Measurements from ENCODE around the gene SH3BP2. TPM values are rescaled to one million over a fixed set of nuclear protein-coding genes. Genes with fewer than 3 reads are reported as not detected.
"Not testable (repeated sequence)": the region's sequence is repeated elsewhere in the genome, so short reads cannot be mapped to it uniquely, and the experiment has no call there.

The SH3BP2 gene
- total RNA-seq, 2 experiments from 2014 or later: 88.2 to 93.0 TPM

GRCh38 chr4:2767046-2767704 is 25.7 kb upstream of the SH3BP2 start:
- no peak for DNase-seq
- Mint-ChIP-seq H3K4me1 (ENCODE audit: low read depth) (peaks cover 54% of the 10 kb centered on the region), H3K9me3 (ENCODE audit: insufficient read depth) (peaks cover 10% of the 10 kb centered on the region), H3K27me3 (ENCODE audit: low read depth) (no peaks in the 10 kb centered on the region), H3K27ac (no peak overlapping the region), H3K4me3 (no peak overlapping the region), H3K36me3 (ENCODE audit: low read depth) (no peaks in the 10 kb centered on the region)
- CTCF ChIA-PET: interaction anchor here (1.0 kb wide), 1 partner anchor 19 kb away, joined by 4 read pairs; no protein-coding TSS in a partner anchor
- POLR2A ChIA-PET: interaction anchor here (0.6 kb wide), 2 partner anchors 9 to 266 kb away, joined by 4 read pairs; no protein-coding TSS in a partner anchor
- no peak for ATAC-seq

- DNase-seq: no peak
- Mint-ChIP-seq H3K9me3 (ENCODE audit: insufficient read depth) (peaks cover 10% of the 10 kb centered on the region), H3K4me1 (ENCODE audit: low read depth) (peaks cover 52% of the 10 kb centered on the region), H3K36me3 (ENCODE audit: low read depth) (no peaks in the 10 kb centered on the region), H3K27me3 (ENCODE audit: low read depth) (no peaks in the 10 kb centered on the region), H3K4me3 (no peak overlapping the region), H3K27ac (no peak overlapping the region)
- POLR2A ChIA-PET: interaction anchor here (0.6 kb wide), 2 partner anchors 9 to 266 kb away, joined by 4 read pairs; no protein-coding TSS in a partner anchor
- CTCF ChIA-PET: interaction anchor here (1.0 kb wide), 1 partner anchor 18 kb away, joined by 4 read pairs; no protein-coding TSS in a partner anchor
- ATAC-seq: no peak
Measured at GRCh38 chr4:2767705-2768074, 25.2 kb upstream of the SH3BP2 start.

DNA sequence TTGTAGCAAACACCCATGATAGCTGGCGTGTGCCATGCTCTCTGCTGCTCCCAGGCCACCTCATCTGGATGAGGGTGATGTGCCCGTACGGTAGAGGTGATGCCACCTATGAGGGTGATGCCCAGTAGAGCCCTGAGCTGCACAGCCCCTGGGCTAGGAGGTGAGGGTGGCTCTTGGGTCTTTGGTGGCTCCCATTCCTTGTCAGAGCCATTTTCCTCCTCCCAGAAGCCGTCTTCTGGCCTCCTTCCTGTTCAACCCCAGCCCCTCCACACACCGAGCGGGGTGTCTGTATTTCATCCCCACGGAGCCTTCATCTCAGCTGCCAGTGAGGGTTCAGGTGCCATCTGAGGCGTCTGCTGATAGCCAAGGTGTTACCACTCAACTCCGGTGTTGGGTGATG is 24.8 kb upstream of the SH3BP2 start:
- POLR2A ChIA-PET: no interaction called here
- H3K27ac Mint-ChIP-seq: no peak overlapping the region

DNA sequence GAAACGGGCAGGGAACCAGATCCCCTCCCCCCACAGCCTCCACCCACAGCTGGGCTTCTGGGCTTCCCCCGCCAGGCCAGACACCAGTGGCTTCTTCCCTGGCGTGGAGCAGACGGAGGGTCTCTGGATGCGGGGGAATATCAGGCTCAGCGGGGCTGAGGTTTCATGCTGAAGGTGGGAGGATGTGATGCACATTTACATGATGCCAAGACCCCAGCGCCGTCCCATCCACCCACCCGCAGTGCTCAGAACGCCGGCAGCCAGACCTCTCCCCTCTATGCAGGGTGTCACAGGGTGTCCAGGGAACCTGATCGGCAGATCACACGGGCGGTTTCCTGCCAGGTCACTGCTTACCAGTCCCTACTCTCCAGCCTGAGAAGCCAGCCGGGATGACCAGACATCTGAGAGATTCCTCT is 24.0 kb upstream of the SH3BP2 start:
- no peak overlapping the region for H3K4me3 Mint-ChIP-seq
- H3K9me3 Mint-ChIP-seq (ENCODE audit: insufficient read depth): peaks cover 10% of the 10 kb centered on the region
- DNase-seq: no peak
- ATAC-seq: no peak
- no peaks in the 10 kb centered on the region for H3K27me3 Mint-ChIP-seq (ENCODE audit: low read depth)
- H3K4me1 Mint-ChIP-seq (ENCODE audit: low read depth): peaks cover 45% of the 10 kb centered on the region
- H3K36me3 Mint-ChIP-seq (ENCODE audit: low read depth): no peaks in the 10 kb centered on the region
- ChIA-PET CTCF (no interaction called here), POLR2A (interaction anchor here (0.7 kb wide), 1 partner anchor 167 kb away, joined by 3 read pairs; no protein-coding TSS in a partner anchor)
- H3K27ac Mint-ChIP-seq: no peak overlapping the region

More for the DNA sequence above, 24.8 kb upstream of the SH3BP2 start:
- Mint-ChIP-seq H3K36me3 (ENCODE audit: low read depth) (no peaks in the 10 kb centered on the region), H3K27me3 (ENCODE audit: low read depth) (no peaks in the 10 kb centered on the region), H3K4me3 (no peak overlapping the region), H3K9me3 (ENCODE audit: insufficient read depth) (peaks cover 10% of the 10 kb centered on the region), H3K4me1 (ENCODE audit: low read depth) (peaks cover 48% of the 10 kb centered on the region)
- DNase-seq (no peak), ATAC-seq (no peak)
- CTCF ChIA-PET: interaction anchor here (1.0 kb wide), 1 partner anchor 18 kb away, joined by 4 read pairs; no protein-coding TSS in a partner anchor

GRCh38 chr4:2771264-2771663 is 21.6 kb upstream of the SH3BP2 start:
- Mint-ChIP-seq H3K36me3 (ENCODE audit: low read depth) (no peaks in the 10 kb centered on the region), H3K4me1 (ENCODE audit: low read depth) (peaks cover 39% of the 10 kb centered on the region), H3K27me3 (ENCODE audit: low read depth) (no peaks in the 10 kb centered on the region), H3K27ac (peak overlapping the region; percentile 73), H3K4me3 (no peak overlapping the region), H3K9me3 (ENCODE audit: insufficient read depth) (peaks cover 10% of the 10 kb centered on the region)
- DNase-seq: no peak
- peak; percentile 52 for ATAC-seq
- ChIA-PET CTCF (interaction anchor here (0.6 to 1.9 kb wide), 7 partner anchors 9 to 191 kb away, joined by 3 to 12 read pairs (median 3); no protein-coding TSS in a partner anchor), POLR2A (interaction anchor here (1.2 kb wide), 1 partner anchor 303 kb away, joined by 4 read pairs; no protein-coding TSS in a partner anchor)

GRCh38 chr4:2780643-2781042 is 12.2 kb upstream of the SH3BP2 start:
- POLR2A ChIA-PET; H3K27me3 Mint-ChIP-seq (ENCODE audit: low read depth); ATAC-seq; H3K27ac Mint-ChIP-seq; DNase-seq; H3K36me3 Mint-ChIP-seq (ENCODE audit: low read depth); H3K4me1 Mint-ChIP-seq (ENCODE audit: low read depth); H3K9me3 Mint-ChIP-seq (ENCODE audit: insufficient read depth); H3K4me3 Mint-ChIP-seq: not testable (repeated sequence)
- CTCF ChIA-PET: interaction anchor here (1.3 to 1.6 kb wide), 2 partner anchors 9 to 17 kb away, joined by 4 to 5 read pairs; no protein-coding TSS in a partner anchor

- H3K9me3 Mint-ChIP-seq (ENCODE audit: insufficient read depth): no peaks in the 10 kb centered on the region
- H3K4me1 Mint-ChIP-seq (ENCODE audit: low read depth): peaks cover 16% of the 10 kb centered on the region
- ATAC-seq (no peak), DNase-seq (no peak)
- CTCF ChIA-PET: interaction anchor here (1.3 to 1.6 kb wide), 2 partner anchors 11 to 18 kb away, joined by 4 to 5 read pairs; no protein-coding TSS in a partner anchor
- POLR2A ChIA-PET: no interaction called here
- no peaks in the 10 kb centered on the region for H3K36me3 Mint-ChIP-seq (ENCODE audit: low read depth)
- H3K4me3 Mint-ChIP-seq: no peak overlapping the region
- H3K27ac Mint-ChIP-seq: no peak overlapping the region
- H3K27me3 Mint-ChIP-seq (ENCODE audit: low read depth): peaks cover 8% of the 10 kb centered on the region
Measured at GRCh38 chr4:2781911-2782310, 11.0 kb upstream of the SH3BP2 start.

- DNase-seq (no peak), ATAC-seq (no peak)
- CTCF ChIA-PET: interaction anchor here (1.0 kb wide), 1 partner anchor 13 kb away, joined by 3 read pairs; no protein-coding TSS in a partner anchor
- Mint-ChIP-seq H3K9me3 (ENCODE audit: insufficient read depth) (no peaks in the 10 kb centered on the region), H3K4me1 (ENCODE audit: low read depth) (peaks cover 32% of the 10 kb centered on the region), H3K4me3 (no peak overlapping the region), H3K27me3 (ENCODE audit: low read depth) (peaks cover 8% of the 10 kb centered on the region), H3K36me3 (ENCODE audit: low read depth) (no peaks in the 10 kb centered on the region), H3K27ac (no peak overlapping the region)
- POLR2A ChIA-PET: no interaction called here
Measured at GRCh38 chr4:2783790-2784189, 9.1 kb upstream of the SH3BP2 start.

DNA sequence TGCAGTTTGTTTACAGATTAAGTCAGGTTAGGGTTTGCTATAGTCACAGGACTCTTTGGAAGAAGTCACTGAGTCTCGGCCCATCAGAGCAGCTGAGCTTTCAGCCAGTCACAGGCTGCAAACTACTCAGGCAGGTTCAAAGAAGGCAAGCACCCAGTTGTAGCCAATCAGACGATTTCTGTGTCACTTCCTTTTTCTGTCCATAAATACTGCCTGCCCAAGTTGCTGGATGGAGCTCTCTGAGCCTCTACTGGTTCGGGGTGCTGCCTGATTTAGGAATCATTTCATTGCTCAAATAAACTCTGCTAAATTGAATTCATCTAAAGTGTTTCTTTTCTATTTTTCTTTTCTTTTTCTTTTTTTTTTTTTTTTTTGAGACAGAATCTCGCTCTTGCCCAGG is 7.3 kb upstream of the SH3BP2 start:
- Mint-ChIP-seq H3K9me3 (ENCODE audit: insufficient read depth) (no peaks in the 10 kb centered on the region), H3K4me3 (no peak overlapping the region), H3K4me1 (ENCODE audit: low read depth) (peaks cover 37% of the 10 kb centered on the region), H3K27me3 (ENCODE audit: low read depth) (peaks cover 8% of the 10 kb centered on the region), H3K27ac (no peak overlapping the region), H3K36me3 (ENCODE audit: low read depth) (no peaks in the 10 kb centered on the region)
- CTCF ChIA-PET: interaction anchor here (0.6 to 2.0 kb wide), 7 partner anchors 18 to 252 kb away, joined by 3 to 10 read pairs (median 3); no protein-coding TSS in a partner anchor
- DNase-seq (peak; percentile 54), ATAC-seq (peak; percentile 61)
- POLR2A ChIA-PET: interaction anchor here (0.9 to 1.6 kb wide), 3 partner anchors 11 to 150 kb away, joined by 3 to 11 read pairs (median 4); no protein-coding TSS in a partner anchor

DNA sequence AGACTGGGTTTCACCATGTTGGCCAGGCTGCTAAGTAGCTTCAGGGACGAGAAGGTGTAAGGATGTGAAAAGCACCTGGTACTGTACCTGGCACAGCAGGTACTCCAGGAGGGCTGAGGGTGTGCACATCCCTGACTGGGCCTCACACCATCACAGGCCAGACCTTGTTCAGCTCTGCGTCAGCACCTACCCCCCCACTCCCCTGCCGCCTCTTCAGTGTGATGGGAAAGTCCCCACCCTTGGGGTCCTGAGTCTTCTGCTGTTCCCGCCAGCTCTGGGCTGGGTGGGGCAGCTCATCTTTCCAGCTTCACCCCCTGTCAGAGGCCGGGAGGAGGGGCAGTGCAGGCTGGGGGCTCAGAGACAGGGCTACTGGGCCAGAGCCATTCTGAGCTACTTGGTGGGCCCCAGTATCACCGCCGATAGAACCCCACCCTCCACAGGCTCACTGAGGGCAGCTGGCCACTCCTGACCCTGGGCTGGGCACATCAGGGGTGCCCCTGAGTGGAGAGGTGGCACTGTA is 6.7 kb upstream of the SH3BP2 start:
- CTCF ChIA-PET: interaction anchor here (0.6 to 2.0 kb wide), 7 partner anchors 18 to 252 kb away, joined by 3 to 10 read pairs (median 3); no protein-coding TSS in a partner anchor
- ATAC-seq: no peak
- POLR2A ChIA-PET: interaction anchor here (0.9 to 1.6 kb wide), 3 partner anchors 11 to 150 kb away, joined by 3 to 11 read pairs (median 4); no protein-coding TSS in a partner anchor
- Mint-ChIP-seq H3K36me3 (ENCODE audit: low read depth) (no peaks in the 10 kb centered on the region), H3K4me1 (ENCODE audit: low read depth) (peaks cover 40% of the 10 kb centered on the region), H3K9me3 (ENCODE audit: insufficient read depth) (no peaks in the 10 kb centered on the region), H3K27ac (peak overlapping the region; percentile 81), H3K27me3 (ENCODE audit: low read depth) (peaks cover 8% of the 10 kb centered on the region), H3K4me3 (no peak overlapping the region)
- DNase-seq: no peak

DNA sequence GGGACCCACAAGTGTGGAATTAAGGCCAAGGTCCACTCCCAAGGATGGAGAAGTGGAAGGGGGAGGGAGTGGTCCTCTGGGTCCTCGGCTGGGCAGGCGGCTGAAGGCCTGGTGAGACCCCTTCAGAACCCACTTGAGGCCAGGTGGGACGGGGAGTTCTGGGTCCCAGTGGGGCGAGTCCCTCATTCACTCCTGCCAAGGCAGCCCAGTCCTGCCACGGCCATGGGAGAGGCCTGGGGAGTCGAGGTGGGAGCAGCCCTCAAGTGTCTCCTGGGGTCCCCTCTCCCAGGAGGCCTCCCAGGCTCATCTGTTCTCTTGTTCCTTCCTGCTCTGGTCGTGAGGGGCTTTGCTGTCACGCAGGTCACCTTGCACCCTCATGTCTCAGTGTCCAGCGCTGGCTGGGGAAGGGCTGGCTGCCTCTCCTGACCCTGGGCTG is 6.1 kb upstream of the SH3BP2 start:
- no peak for ATAC-seq
- Mint-ChIP-seq H3K4me3 (no peak overlapping the region), H3K4me1 (ENCODE audit: low read depth) (peaks cover 42% of the 10 kb centered on the region), H3K27me3 (ENCODE audit: low read depth) (peaks cover 7% of the 10 kb centered on the region), H3K36me3 (ENCODE audit: low read depth) (no peaks in the 10 kb centered on the region), H3K9me3 (ENCODE audit: insufficient read depth) (no peaks in the 10 kb centered on the region), H3K27ac (peak overlapping the region; percentile 81)
- ChIA-PET POLR2A (interaction anchor here (0.9 to 1.6 kb wide), 2 partner anchors 11 to 12 kb away, joined by 3 to 11 read pairs; no protein-coding TSS in a partner anchor), CTCF (interaction anchor here (0.7 to 1.2 kb wide), 2 partner anchors 12 to 23 kb away, joined by 4 read pairs; no protein-coding TSS in a partner anchor)
- no peak for DNase-seq

Data from activated CD8-positive, alpha-beta T cell treated with anti-CD3 and anti-CD28 coated beads, Interleukin-2, amount 10 ng/mL, durations not matched to agents 7 days and 5 days (primary cell).